GM23338 (cell line): ENCODE measurements around the gene FKBP5. TPM values are rescaled to one million over a fixed set of nuclear protein-coding genes. Genes with fewer than 3 reads are reported as not detected.
"Not testable (repeated sequence)": the region's sequence is repeated elsewhere in the genome, so short reads cannot be mapped to it uniquely, and the experiment has no call there.

Experiments
- ATAC-seq: fragments of 200-7000 bp; cut with Tn5 transposase; 3 replicates; pipeline ENCODE4 v1.9.1; 2020
- DNase-seq: peaks from one replicate; pipeline ENCODE4 v3.0.0-alpha.2; 2015; ENCODE audit warnings: low spot score
- H2AFZ ChIP-seq: fragments of 200-600 bp; sonication (generic); 2 replicates; pipeline ENCODE4 v1.8.0; 2016; ENCODE audit warnings: antibody characterized with exemption, mild to moderate bottlenecking, moderate library complexity
- H3F3A ChIP-seq: fragments of 200-600 bp; sonication (generic); replicated peaks from 2 replicates; pipeline ENCODE4 v1.8.0; 2017; ENCODE audit warnings: antibody characterized with exemption, mixed run types, low read depth
- H3K27ac ChIP-seq: fragments of 200-600 bp; sonication (generic); 2 replicates; pipeline ENCODE4 v1.6.1; 2016; ENCODE audit warnings: low read depth
- H3K27me3 ChIP-seq: fragments of 200-600 bp; sonication (generic); 2 replicates; pipeline ENCODE4 v1.8.0; 2016; ENCODE audit warnings: mild to moderate bottlenecking, mixed run types, moderate library complexity; ENCODE audit not compliant: insufficient read depth
- H3K36me3 ChIP-seq: fragments of 200-600 bp; sonication (generic); 2 replicates; pipeline ENCODE4 v1.8.0; 2016; ENCODE audit warnings: mild to moderate bottlenecking; ENCODE audit not compliant: insufficient read depth
- H3K4me1 ChIP-seq: fragments of 200-600 bp; sonication (generic); 2 replicates; pipeline ENCODE4 v1.8.0; 2016; ENCODE audit warnings: mild to moderate bottlenecking, moderate library complexity; ENCODE audit not compliant: insufficient read depth
- H3K4me2 ChIP-seq: fragments of 200-600 bp; sonication (generic); 2 replicates; pipeline ENCODE4 v1.7.1; 2017; ENCODE audit warnings: mixed run types
- H3K4me3 ChIP-seq: fragments of 200-600 bp; sonication (generic); 2 replicates; pipeline ENCODE4 v1.6.1; 2016; ENCODE audit warnings: mixed run types
- H3K79me2 ChIP-seq: fragments of 200-600 bp; sonication (generic); replicated peaks from 2 replicates; pipeline ENCODE4 v1.8.0; 2017; ENCODE audit warnings: mild to moderate bottlenecking; ENCODE audit not compliant: insufficient read depth
- H3K9me2 ChIP-seq: fragments of 200-600 bp; sonication (generic); 2 replicates; pipeline ENCODE4 v1.8.0; 2017; ENCODE audit not compliant: insufficient read depth
- H4K20me1 ChIP-seq: fragments of 200-600 bp; sonication (generic); replicated peaks from 2 replicates; pipeline ENCODE4 v1.8.0; 2017; ENCODE audit warnings: mild to moderate bottlenecking; ENCODE audit not compliant: insufficient read depth
- H3K27ac Mint-ChIP-seq: 2 replicates; pipeline ENCODE4 v1.8.0; 2020; ENCODE audit warnings: inconsistent platforms, mild to moderate bottlenecking, moderate library complexity, mixed read lengths
- H3K27me3 Mint-ChIP-seq: 3 replicates; pipeline ENCODE4 v1.8.0; 2022; ENCODE audit warnings: low read depth, mild to moderate bottlenecking, moderate library complexity, mixed read lengths, inconsistent platforms; ENCODE audit not compliant: insufficient read depth, poor library complexity
- H3K36me3 Mint-ChIP-seq: 3 replicates; pipeline ENCODE4 v1.8.0; 2021; ENCODE audit warnings: low read depth, mild to moderate bottlenecking, inconsistent platforms, moderate library complexity, mixed read lengths
- H3K4me1 Mint-ChIP-seq: 3 replicates; pipeline ENCODE4 v1.8.0; 2020; ENCODE audit warnings: mild to moderate bottlenecking, inconsistent platforms, mixed read lengths
- H3K4me3 Mint-ChIP-seq: 3 replicates; pipeline ENCODE4 v1.8.0; 2021; ENCODE audit warnings: moderate library complexity, mild to moderate bottlenecking, inconsistent platforms, mixed read lengths
- H3K9me3 Mint-ChIP-seq: 3 replicates; pipeline ENCODE4 v1.8.0; 2020; ENCODE audit warnings: moderate library complexity, mild to moderate bottlenecking, inconsistent platforms, mixed read lengths
- EZH2phosphoT487 ChIP-seq: fragments of 200-600 bp; sonication (generic); IDR thresholded peaks from one replicate; pipeline ENCODE4 v1.8.1; 2018; ENCODE audit warnings: antibody characterized with exemption; ENCODE audit not compliant: unreplicated experiment
- JUNB ChIP-seq: IDR thresholded peaks from one replicate; pipeline ENCODE4 v1.6.1; 2016; ENCODE audit warnings: antibody characterized with exemption; ENCODE audit not compliant: unreplicated experiment
- NANOG ChIP-seq: IDR thresholded peaks from 2 replicates; pipeline ENCODE4 v1.6.1; 2016; ENCODE audit warnings: antibody characterized with exemption, borderline replicate concordance
- POLR2AphosphoS5 ChIP-seq: IDR thresholded peaks from 2 replicates; pipeline ENCODE4 v1.6.1; 2016; ENCODE audit warnings: antibody characterized with exemption, low read depth
- ZNF331 ChIP-seq: fragments of 250-450 bp; sonication (Bioruptor Pico); IDR thresholded peaks from 2 replicates; pipeline ENCODE4 v1.5.0; 2020; ENCODE audit warnings: low read depth, mild to moderate bottlenecking, moderate library complexity
- polyA plus RNA-seq: library from polyadenylated mRNA; unstranded; fragments of >200 nt; fragmentation: Nextera tagmentation; extraction: Ambion mirVana; gene quantifications from 2 replicates; pipeline ENCODE4 v1.2.1, GENCODE V29; 2016
- total RNA-seq: library from RNA; depleted of rRNA; stranded (reverse); fragments of >200 nt; shearing (Covaris generic); gene quantifications from 2 replicates; pipeline ENCODE4 v1.2.3, GENCODE V29; 2014
- TF ChIP-seq, protein P1 (sequence below): fragments of 250-450 bp; sonication (Bioruptor Pico); IDR thresholded peaks from 2 replicates; pipeline ENCODE4 v1.5.0; 2020; ENCODE audit warnings: mild to moderate bottlenecking, moderate library complexity
- TF ChIP-seq, protein P2 (sequence below): IDR thresholded peaks from one replicate; pipeline ENCODE4 v1.6.1; 2018; ENCODE audit warnings: antibody characterized with exemption; ENCODE audit not compliant: unreplicated experiment

FKBP5 gene
- total and polyA plus RNA-seq, 2 experiments from 2014 or later, result 19.8 to 28.6 TPM

DNA sequence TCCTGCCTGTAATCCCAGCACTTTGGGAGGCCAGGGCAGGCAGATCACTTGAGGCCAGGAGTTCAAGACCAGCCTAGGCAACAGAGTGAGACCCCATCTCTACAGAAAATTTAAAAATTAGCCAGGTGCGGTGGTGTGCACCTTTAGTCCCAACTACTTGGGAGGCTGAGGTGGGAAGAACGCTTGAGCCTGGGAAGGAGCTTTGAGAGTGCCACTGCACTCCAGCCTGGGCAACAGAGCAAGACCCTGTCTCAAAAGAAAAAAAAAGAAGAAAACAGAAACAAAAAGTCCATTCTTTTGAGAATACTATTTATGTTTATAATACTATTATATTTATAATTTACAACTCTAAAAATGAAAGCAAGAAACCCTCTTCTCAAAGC is 15.4 kb downstream of the FKBP5 start:
- not testable (repeated sequence) for H3K4me3 ChIP-seq, H3K4me1 ChIP-seq, H3K36me3 Mint-ChIP-seq, ATAC-seq, H3K36me3 ChIP-seq, DNase-seq, H3K4me3 Mint-ChIP-seq, H3K27ac ChIP-seq, H3K9me2 ChIP-seq, H3K9me3 Mint-ChIP-seq, H3F3A ChIP-seq, H4K20me1 ChIP-seq, H3K4me2 ChIP-seq, H3K27ac Mint-ChIP-seq, H3K27me3 ChIP-seq, H3K27me3 Mint-ChIP-seq, H2AFZ ChIP-seq
- H3K4me1 Mint-ChIP-seq, result peaks cover 15% of the 10 kb centered on the region
- peaks cover 81% of the 10 kb centered on the region for H3K79me2 ChIP-seq

DNA sequence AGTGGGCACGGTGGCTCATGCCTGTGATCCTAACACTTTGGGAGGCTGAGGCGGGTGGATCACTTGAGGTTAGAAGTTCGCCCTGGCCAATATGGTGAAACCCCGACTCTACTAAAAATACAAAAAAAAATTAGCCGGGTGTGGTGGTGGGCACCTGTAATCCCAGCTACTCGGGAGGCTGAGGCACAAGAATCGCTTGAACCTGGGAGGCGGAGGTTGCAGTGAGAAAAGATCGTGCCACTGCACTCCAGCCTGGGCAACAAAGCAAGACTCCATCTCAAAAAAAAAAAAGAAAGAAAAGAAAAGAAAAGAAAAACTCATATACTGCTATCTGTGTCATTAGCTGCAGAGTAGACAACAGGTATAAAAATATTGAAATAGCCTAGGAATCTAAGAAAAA is 18.3 kb downstream of the FKBP5 start:
- H3K9me3 Mint-ChIP-seq, H3K36me3 ChIP-seq, H3K4me2 ChIP-seq, H3K36me3 Mint-ChIP-seq, H3K27ac Mint-ChIP-seq, H3K4me1 Mint-ChIP-seq, DNase-seq, H2AFZ ChIP-seq, H3K27me3 ChIP-seq, H4K20me1 ChIP-seq, H3K27ac ChIP-seq, H3K27me3 Mint-ChIP-seq, H3K4me3 Mint-ChIP-seq, H3K9me2 ChIP-seq, H3F3A ChIP-seq, H3K4me1 ChIP-seq, ATAC-seq, H3K4me3 ChIP-seq: not testable (repeated sequence)
- peaks cover 71% of the 10 kb centered on the region for H3K79me2 ChIP-seq

DNA sequence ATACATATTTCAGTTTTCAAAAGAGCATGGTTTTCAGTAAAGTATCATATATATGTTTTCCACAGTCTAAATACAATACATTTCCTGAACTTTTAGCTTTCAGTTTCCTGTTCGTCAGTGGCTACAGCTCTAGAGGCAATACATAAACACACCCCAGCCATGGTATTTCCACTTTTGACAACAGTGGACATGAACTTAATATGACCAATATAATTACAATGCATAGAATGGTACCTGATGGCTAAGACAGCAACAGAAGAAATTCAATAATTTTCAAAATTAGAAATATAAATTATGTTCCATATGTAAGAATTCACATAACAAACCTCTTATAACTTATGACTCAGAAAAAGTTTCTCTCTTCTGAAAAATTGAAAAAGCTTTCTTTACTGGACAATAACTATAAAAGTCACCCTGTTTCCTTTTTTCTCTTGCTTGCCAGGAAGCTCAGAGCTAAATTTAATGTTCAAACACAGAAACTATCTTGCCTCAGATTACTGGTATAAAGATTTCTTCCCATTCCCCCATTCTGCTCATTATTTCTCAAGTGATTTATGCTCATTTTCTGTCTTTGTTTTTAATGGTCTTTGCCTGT is 19.2 kb downstream of the FKBP5 start:
- H3K27ac ChIP-seq, result no peak overlapping the region
- Mint-ChIP-seq H3K27ac (no peak overlapping the region), H3K36me3 (no peaks in the 10 kb centered on the region), H3K4me1 (no peaks in the 10 kb centered on the region; the same call in 2 of the 3 replicates), H3K9me3 (no peaks in the 10 kb centered on the region), H3K27me3 (peaks cover 2% of the 10 kb centered on the region), H3K4me3 (no peak overlapping the region)
- peaks cover 1% of the 10 kb centered on the region for H3K4me1 ChIP-seq
- 0 out of 2 replicates have a peak, but pooled peaks cover 12% of the 10 kb centered on the region for H4K20me1 ChIP-seq
- no peaks in the 10 kb centered on the region for H3K36me3 ChIP-seq
- no peaks in the 10 kb centered on the region for H3F3A ChIP-seq
- DNase-seq (no peak), ATAC-seq (no peak)
- H2AFZ ChIP-seq, result no peak overlapping the region
- no peaks in the 10 kb centered on the region for H3K27me3 ChIP-seq
- no peak overlapping the region for H3K4me3 ChIP-seq
- peaks cover 70% of the 10 kb centered on the region for H3K79me2 ChIP-seq
- no peak overlapping the region for H3K4me2 ChIP-seq
- H3K9me2 ChIP-seq, result no peaks in the 10 kb centered on the region
- no peak for TF ChIP-seq EZH2phosphoT487
- TF ChIP-seq JUNB, result no peak
- TF ChIP-seq, protein P1, sequence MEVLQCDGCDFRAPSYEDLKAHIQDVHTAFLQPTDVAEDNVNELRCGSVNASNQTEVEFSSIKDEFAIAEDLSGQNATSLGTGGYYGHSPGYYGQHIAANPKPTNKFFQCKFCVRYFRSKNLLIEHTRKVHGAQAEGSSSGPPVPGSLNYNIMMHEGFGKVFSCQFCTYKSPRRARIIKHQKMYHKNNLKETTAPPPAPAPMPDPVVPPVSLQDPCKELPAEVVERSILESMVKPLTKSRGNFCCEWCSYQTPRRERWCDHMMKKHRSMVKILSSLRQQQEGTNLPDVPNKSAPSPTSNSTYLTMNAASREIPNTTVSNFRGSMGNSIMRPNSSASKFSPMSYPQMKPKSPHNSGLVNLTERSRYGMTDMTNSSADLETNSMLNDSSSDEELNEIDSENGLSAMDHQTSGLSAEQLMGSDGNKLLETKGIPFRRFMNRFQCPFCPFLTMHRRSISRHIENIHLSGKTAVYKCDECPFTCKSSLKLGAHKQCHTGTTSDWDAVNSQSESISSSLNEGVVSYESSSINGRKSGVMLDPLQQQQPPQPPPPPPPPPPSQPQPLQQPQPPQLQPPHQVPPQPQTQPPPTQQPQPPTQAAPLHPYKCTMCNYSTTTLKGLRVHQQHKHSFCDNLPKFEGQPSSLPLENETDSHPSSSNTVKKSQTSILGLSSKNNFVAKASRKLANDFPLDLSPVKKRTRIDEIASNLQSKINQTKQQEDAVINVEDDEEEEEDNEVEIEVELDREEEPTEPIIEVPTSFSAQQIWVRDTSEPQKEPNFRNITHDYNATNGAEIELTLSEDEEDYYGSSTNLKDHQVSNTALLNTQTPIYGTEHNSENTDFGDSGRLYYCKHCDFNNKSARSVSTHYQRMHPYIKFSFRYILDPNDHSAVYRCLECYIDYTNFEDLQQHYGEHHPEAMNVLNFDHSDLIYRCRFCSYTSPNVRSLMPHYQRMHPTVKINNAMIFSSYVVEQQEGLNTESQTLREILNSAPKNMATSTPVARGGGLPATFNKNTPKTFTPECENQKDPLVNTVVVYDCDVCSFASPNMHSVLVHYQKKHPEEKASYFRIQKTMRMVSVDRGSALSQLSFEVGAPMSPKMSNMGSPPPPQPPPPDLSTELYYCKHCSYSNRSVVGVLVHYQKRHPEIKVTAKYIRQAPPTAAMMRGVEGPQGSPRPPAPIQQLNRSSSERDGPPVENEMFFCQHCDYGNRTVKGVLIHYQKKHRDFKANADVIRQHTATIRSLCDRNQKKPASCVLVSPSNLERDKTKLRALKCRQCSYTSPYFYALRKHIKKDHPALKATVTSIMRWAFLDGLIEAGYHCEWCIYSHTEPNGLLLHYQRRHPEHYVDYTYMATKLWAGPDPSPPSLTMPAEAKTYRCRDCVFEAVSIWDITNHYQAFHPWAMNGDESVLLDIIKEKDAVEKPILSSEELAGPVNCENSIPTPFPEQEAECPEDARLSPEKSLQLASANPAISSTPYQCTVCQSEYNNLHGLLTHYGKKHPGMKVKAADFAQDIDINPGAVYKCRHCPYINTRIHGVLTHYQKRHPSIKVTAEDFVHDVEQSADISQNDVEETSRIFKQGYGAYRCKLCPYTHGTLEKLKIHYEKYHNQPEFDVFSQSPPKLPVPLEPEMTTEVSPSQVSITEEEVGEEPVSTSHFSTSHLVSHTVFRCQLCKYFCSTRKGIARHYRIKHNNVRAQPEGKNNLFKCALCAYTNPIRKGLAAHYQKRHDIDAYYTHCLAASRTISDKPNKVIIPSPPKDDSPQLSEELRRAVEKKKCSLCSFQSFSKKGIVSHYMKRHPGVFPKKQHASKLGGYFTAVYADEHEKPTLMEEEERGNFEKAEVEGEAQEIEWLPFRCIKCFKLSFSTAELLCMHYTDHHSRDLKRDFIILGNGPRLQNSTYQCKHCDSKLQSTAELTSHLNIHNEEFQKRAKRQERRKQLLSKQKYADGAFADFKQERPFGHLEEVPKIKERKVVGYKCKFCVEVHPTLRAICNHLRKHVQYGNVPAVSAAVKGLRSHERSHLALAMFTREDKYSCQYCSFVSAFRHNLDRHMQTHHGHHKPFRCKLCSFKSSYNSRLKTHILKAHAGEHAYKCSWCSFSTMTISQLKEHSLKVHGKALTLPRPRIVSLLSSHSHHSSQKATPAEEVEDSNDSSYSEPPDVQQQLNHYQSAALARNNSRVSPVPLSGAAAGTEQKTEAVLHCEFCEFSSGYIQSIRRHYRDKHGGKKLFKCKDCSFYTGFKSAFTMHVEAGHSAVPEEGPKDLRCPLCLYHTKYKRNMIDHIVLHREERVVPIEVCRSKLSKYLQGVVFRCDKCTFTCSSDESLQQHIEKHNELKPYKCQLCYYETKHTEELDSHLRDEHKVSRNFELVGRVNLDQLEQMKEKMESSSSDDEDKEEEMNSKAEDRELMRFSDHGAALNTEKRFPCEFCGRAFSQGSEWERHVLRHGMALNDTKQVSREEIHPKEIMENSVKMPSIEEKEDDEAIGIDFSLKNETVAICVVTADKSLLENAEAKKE, result no peak
- TF ChIP-seq POLR2AphosphoS5, result no peak
- no peak for TF ChIP-seq ZNF331 (CRISPR knock-in tag)
- TF ChIP-seq, protein P2, sequence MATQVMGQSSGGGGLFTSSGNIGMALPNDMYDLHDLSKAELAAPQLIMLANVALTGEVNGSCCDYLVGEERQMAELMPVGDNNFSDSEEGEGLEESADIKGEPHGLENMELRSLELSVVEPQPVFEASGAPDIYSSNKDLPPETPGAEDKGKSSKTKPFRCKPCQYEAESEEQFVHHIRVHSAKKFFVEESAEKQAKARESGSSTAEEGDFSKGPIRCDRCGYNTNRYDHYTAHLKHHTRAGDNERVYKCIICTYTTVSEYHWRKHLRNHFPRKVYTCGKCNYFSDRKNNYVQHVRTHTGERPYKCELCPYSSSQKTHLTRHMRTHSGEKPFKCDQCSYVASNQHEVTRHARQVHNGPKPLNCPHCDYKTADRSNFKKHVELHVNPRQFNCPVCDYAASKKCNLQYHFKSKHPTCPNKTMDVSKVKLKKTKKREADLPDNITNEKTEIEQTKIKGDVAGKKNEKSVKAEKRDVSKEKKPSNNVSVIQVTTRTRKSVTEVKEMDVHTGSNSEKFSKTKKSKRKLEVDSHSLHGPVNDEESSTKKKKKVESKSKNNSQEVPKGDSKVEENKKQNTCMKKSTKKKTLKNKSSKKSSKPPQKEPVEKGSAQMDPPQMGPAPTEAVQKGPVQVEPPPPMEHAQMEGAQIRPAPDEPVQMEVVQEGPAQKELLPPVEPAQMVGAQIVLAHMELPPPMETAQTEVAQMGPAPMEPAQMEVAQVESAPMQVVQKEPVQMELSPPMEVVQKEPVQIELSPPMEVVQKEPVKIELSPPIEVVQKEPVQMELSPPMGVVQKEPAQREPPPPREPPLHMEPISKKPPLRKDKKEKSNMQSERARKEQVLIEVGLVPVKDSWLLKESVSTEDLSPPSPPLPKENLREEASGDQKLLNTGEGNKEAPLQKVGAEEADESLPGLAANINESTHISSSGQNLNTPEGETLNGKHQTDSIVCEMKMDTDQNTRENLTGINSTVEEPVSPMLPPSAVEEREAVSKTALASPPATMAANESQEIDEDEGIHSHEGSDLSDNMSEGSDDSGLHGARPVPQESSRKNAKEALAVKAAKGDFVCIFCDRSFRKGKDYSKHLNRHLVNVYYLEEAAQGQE, result no peak
- no peak for TF ChIP-seq NANOG
